ENCODE measurements around the gene SP3.

The SP3 gene

DNA sequence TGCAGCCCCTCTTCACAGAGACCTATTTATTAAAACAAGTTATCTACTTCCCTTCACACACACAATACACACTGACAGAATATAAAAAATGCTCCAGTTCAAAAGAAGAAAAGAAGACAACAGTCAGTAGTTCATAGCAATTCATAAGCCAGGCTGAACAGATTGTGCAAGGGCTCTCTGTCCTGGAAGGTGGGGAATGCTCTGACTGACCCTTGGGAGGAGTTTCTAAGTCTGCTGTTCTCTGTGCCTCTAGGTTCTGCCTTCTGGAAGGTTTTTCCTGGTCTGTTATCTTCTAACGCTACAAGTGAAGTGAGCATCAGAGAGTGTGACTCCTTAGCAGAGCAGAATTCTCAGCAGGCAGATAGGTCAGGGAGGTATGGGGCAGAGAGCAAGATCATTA lies 35.7 kb downstream of the SP3 start:
- no peak for DNase-seq
- peaks cover 68% of the 10 kb centered on the region for H3K4me1 Mint-ChIP-seq (ENCODE audit: low read depth)

GRCh38 chr2:173926875-173927274 lies 38.3 kb downstream of the SP3 start:
- DNase-seq: no peak
- Mint-ChIP-seq H3K27ac (peak overlapping the region; percentile 14), H3K4me3 (no peak overlapping the region), H3K9me3 (no peaks in the 10 kb centered on the region), H3K27me3 (no peaks in the 10 kb centered on the region), H3K36me3 (ENCODE audit: low read depth) (peaks cover 66% of the 10 kb centered on the region), H3K4me1 (ENCODE audit: low read depth) (peaks cover 75% of the 10 kb centered on the region)

More for the DNA sequence above, 35.7 kb downstream of the SP3 start:
- H3K36me3 Mint-ChIP-seq (ENCODE audit: low read depth): peaks cover 66% of the 10 kb centered on the region
- no peak overlapping the region for H3K4me3 Mint-ChIP-seq
- peak overlapping the region; percentile 44 for H3K27ac Mint-ChIP-seq
- H3K27me3 Mint-ChIP-seq: no peaks in the 10 kb centered on the region
- no peaks in the 10 kb centered on the region for H3K9me3 Mint-ChIP-seq

GRCh38 chr2:173924285-173924684 lies 40.9 kb downstream of the SP3 start:
- Mint-ChIP-seq H3K36me3 (ENCODE audit: low read depth) (peaks cover 56% of the 10 kb centered on the region), H3K27ac (no peak overlapping the region), H3K9me3 (no peaks in the 10 kb centered on the region), H3K4me3 (no peak overlapping the region), H3K27me3 (no peaks in the 10 kb centered on the region), H3K4me1 (ENCODE audit: low read depth) (peaks cover 76% of the 10 kb centered on the region)
- no peak for DNase-seq

- Mint-ChIP-seq H3K27ac (peak overlapping the region; percentile 79), H3K27me3 (no peaks in the 10 kb centered on the region), H3K4me1 (ENCODE audit: low read depth) (peaks cover 74% of the 10 kb centered on the region), H3K4me3 (no peak overlapping the region), H3K36me3 (ENCODE audit: low read depth) (peaks cover 56% of the 10 kb centered on the region), H3K9me3 (no peaks in the 10 kb centered on the region)
- DNase-seq: no peak
Measured at GRCh38 chr2:173922760-173923159, 42.4 kb downstream of the SP3 start.

GRCh38 chr2:173922068-173922467 lies 43.1 kb downstream of the SP3 start:
- H3K4me1 Mint-ChIP-seq (ENCODE audit: low read depth): peaks cover 77% of the 10 kb centered on the region
- peak overlapping the region; percentile 79 for H3K27ac Mint-ChIP-seq
- no peak for DNase-seq
- H3K27me3 Mint-ChIP-seq: no peaks in the 10 kb centered on the region
- H3K36me3 Mint-ChIP-seq (ENCODE audit: low read depth): peaks cover 62% of the 10 kb centered on the region
- no peak overlapping the region for H3K4me3 Mint-ChIP-seq
- no peaks in the 10 kb centered on the region for H3K9me3 Mint-ChIP-seq

GRCh38 chr2:173914055-173914927 lies 50.9 kb downstream of the SP3 start:
- peaks cover 93% of the 10 kb centered on the region for H3K36me3 Mint-ChIP-seq (ENCODE audit: low read depth)
- H3K4me1 Mint-ChIP-seq (ENCODE audit: low read depth): peaks cover 33% of the 10 kb centered on the region

DNA sequence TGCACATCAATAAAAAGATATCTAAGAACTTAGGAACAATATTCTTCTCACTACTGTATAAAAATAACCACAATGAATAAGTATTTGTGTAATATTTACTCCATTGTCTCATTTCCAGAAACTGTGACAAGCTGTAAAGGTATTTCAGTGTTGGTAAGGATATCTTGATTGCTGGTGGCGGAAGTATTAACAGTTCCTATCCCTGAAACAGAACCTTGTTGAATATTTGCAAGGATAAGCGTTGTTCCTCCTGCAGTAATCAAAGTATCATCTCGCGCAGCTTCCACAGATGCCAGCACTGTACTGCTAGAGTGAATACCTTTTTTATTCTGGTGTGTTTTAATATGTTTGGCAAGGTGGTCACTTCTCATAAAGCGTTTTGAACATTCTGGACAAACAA lies 55.3 kb downstream of the SP3 start:
- Mint-ChIP-seq H3K36me3 (ENCODE audit: low read depth) (peaks cover 94% of the 10 kb centered on the region), H3K27me3 (no peaks in the 10 kb centered on the region), H3K4me1 (ENCODE audit: low read depth) (peaks cover 11% of the 10 kb centered on the region), H3K4me3 (no peak overlapping the region), H3K27ac (no peak overlapping the region), H3K9me3 (no peaks in the 10 kb centered on the region)
- DNase-seq: no peak

More at GRCh38 chr2:173914055-173914927, 50.9 kb downstream of the SP3 start:
- no peak for DNase-seq
- no peaks in the 10 kb centered on the region for H3K9me3 Mint-ChIP-seq
- no peak overlapping the region for H3K4me3 Mint-ChIP-seq
- H3K27ac Mint-ChIP-seq: peak overlapping the region; percentile 70
- H3K27me3 Mint-ChIP-seq: no peaks in the 10 kb centered on the region

- no peaks in the 10 kb centered on the region for H3K27me3 Mint-ChIP-seq
- peaks cover 78% of the 10 kb centered on the region for H3K36me3 Mint-ChIP-seq (ENCODE audit: low read depth)
- H3K4me1 Mint-ChIP-seq (ENCODE audit: low read depth): no peaks in the 10 kb centered on the region
Measured at GRCh38 chr2:173906626-173907025, 58.5 kb downstream of the SP3 start.

DNA sequence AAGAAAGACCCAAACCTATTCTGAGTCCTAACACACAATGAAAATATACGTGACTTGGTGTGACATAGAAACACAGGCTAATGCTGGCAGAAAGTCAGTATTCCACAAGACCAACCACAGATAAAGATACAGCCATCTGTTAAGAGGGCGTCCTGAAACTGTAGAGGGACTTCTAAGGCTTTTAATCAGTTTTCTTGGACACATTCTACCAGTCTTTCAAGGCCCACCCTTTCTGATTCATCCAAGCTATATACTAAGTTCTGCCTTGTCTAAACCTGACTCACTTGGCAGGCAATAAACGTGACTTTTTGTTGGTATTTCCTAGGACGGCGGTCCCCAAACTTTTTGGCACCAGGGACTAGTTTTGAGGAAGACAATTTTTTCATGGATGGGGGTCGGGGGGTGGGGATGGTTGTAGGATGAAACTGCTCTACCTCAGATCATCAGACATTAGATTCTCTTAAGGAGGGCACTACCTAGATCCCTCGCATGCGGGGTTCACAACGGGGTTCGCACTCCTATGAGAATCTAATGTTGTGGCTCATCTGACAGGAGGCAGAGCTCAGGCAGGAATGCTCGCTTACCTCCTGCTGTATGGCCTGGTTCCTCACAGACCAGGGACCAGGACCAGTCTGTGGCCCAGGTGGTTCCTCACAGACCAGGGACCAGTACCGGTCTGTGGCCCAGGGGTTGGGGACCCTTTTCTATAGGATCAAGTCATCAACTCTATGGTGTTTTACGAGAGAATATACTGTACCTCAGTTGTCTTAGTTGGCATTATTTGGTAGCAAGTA lies 61.4 kb downstream of the SP3 start:
- Mint-ChIP-seq H3K36me3 (ENCODE audit: low read depth) (peaks cover 53% of the 10 kb centered on the region), H3K9me3 (no peaks in the 10 kb centered on the region), H3K27me3 (no peaks in the 10 kb centered on the region), H3K4me3 (no peak overlapping the region), H3K27ac (no peak overlapping the region), H3K4me1 (ENCODE audit: low read depth) (peaks cover 14% of the 10 kb centered on the region)
- no peak for DNase-seq

More at GRCh38 chr2:173906626-173907025, 58.5 kb downstream of the SP3 start:
- no peak overlapping the region for H3K4me3 Mint-ChIP-seq
- H3K27ac Mint-ChIP-seq: no peak overlapping the region
- no peak for DNase-seq
- no peaks in the 10 kb centered on the region for H3K9me3 Mint-ChIP-seq

GRCh38 chr2:173898996-173899395 lies 66.2 kb downstream of the SP3 start:
- H3K4me3 Mint-ChIP-seq: no peak overlapping the region
- no peak for DNase-seq
- H3K27ac Mint-ChIP-seq: peak overlapping the region; percentile 27
- peaks cover 36% of the 10 kb centered on the region for H3K4me1 Mint-ChIP-seq (ENCODE audit: low read depth)
- H3K27me3 Mint-ChIP-seq: no peaks in the 10 kb centered on the region
- H3K36me3 Mint-ChIP-seq (ENCODE audit: low read depth): peaks cover 9% of the 10 kb centered on the region
- no peaks in the 10 kb centered on the region for H3K9me3 Mint-ChIP-seq

DNA sequence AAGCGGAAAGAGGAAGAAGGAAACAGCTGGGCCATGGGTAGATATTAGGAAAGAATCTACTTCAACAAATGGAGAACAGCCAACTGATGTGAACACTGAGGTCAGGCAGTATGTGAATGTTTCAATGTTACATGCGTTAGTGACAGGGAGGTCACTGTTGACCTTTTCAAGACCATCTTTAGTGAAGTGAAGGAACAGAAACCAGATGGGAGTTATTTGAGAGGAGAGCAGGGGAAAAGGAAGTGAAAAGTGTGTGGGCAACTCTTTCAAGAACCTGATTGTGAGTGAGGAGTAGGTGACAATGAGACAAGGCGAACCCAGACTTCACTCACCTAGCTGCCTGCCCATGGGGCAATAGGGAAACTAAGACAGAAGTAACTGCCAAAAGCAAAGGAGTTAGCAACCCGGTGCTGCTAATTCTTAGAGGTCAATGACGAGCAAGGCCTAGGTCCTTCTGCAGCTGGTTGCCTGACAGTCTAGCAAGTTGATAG lies 67.0 kb downstream of the SP3 start:
- DNase-seq: no peak
- H3K9me3 Mint-ChIP-seq: no peaks in the 10 kb centered on the region
- H3K27me3 Mint-ChIP-seq: no peaks in the 10 kb centered on the region
- H3K4me3 Mint-ChIP-seq: no peak overlapping the region
- H3K36me3 Mint-ChIP-seq (ENCODE audit: low read depth): peaks cover 8% of the 10 kb centered on the region
- H3K4me1 Mint-ChIP-seq (ENCODE audit: low read depth): peaks cover 36% of the 10 kb centered on the region
- H3K27ac Mint-ChIP-seq: no peak overlapping the region

DNA sequence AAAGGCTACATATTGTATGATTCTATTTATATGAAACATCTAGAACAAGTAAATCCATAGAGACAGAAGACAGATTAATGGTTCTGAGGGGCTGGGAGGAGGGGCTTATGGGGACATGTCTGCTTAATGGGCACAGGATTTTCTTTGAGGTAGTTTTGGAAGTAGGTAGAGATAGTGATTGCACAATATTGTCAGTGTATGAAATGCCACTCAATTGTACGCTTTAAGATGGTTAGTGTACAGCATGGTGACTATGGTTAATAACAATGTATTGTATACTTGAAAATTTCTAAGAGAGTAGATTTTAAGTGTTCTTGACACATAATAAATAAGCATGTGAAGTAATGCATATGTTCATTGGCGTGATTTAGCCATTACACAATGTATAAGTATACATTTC lies 68.4 kb downstream of the SP3 start:
- no peak overlapping the region for H3K4me3 Mint-ChIP-seq
- H3K27ac Mint-ChIP-seq: no peak overlapping the region
- H3K9me3 Mint-ChIP-seq: no peaks in the 10 kb centered on the region
- peaks cover 48% of the 10 kb centered on the region for H3K4me1 Mint-ChIP-seq (ENCODE audit: low read depth)
- peaks cover 5% of the 10 kb centered on the region for H3K36me3 Mint-ChIP-seq (ENCODE audit: low read depth)
- peaks cover 2% of the 10 kb centered on the region for H3K27me3 Mint-ChIP-seq
- DNase-seq: no peak

DNA sequence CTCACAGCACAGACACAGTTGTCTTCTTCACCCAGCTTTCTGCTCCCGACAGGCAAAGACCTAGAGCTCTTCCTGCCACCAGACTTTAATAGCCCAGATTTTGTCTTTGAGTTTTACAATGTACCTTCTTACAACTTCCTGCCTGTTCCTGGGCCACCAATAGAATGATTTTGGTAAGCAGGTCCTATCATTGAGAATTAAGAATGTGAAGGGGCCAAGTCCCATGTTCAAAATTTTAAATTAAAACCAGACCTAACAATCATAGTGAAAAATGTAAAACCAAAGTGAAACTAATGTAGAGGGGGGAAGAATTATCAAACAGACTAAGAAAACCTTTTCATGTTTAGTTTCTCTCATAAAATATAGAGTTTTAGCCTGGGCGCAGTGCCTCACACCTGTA lies 72.8 kb downstream of the SP3 start:
- peaks cover 19% of the 10 kb centered on the region for H3K27me3 Mint-ChIP-seq
- H3K9me3 Mint-ChIP-seq: peaks cover 24% of the 10 kb centered on the region
- DNase-seq: no peak
- peaks cover 22% of the 10 kb centered on the region for H3K4me1 Mint-ChIP-seq (ENCODE audit: low read depth)
- no peak overlapping the region for H3K4me3 Mint-ChIP-seq
- H3K27ac Mint-ChIP-seq: no peak overlapping the region
- H3K36me3 Mint-ChIP-seq (ENCODE audit: low read depth): no peaks in the 10 kb centered on the region

DNA sequence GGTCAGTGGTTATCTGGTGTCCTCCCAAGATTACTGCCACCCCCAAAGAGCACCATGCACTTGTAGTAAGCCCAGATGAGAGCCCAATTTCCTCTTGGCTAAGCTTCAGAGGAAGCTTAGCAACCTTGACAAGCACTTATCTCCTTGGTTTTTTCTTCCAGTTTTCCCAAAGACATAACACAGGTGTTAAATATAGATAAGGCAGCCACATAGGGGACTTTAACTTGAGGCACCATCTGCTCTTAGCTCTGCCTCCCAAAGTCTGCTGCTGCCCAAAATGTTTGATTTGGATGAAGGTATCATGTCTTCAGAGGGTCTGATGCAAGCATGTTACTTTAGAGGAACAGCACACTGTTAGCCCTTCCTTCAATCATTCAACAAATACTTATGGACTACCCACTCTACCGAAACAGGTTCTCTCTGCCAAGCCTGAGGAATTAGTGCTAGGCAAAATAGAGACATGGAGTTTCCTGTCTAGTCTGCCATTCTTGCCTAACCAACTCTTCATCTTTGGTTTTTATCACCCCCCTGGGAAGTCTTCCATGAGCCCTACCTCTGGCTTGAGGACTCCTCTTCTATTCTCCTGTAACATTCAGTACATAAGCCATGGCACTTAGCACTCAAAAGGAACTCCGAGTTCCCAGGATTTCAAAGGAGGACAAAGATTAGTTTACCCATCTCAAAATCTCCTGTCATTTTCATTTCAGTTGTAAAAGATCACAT lies 73.7 kb downstream of the SP3 start:
- DNase-seq: no peak
- peaks cover 24% of the 10 kb centered on the region for H3K9me3 Mint-ChIP-seq
- no peak overlapping the region for H3K4me3 Mint-ChIP-seq
- peaks cover 19% of the 10 kb centered on the region for H3K4me1 Mint-ChIP-seq (ENCODE audit: low read depth)
- H3K27ac Mint-ChIP-seq: no peak overlapping the region
- H3K36me3 Mint-ChIP-seq (ENCODE audit: low read depth): no peaks in the 10 kb centered on the region
- peaks cover 19% of the 10 kb centered on the region for H3K27me3 Mint-ChIP-seq
